GM19035 (cell line): Measurements from ENCODE around the gene GALNT16.
A peak's percentile ranks its signal among the peaks of the same experiment; 100 is the strongest.
"Not testable (repeated sequence)": the region's sequence is repeated elsewhere in the genome, so short reads cannot be mapped to it uniquely, and the experiment has no call there.

Experiments
- ATAC-seq: cut with Tn5 transposase; IDR thresholded peaks from one replicate; pipeline ENCODE4 v1.9.1; 2021; ENCODE audit not compliant: unreplicated experiment

Gene GALNT16

GRCh38 chr14:69358233-69358963 lies 98.4 kb downstream of the GALNT16 start:
- ATAC-seq: no peak

- ATAC-seq: no peak
Observed at GRCh38 chr14:69358966-69359365, 99.0 kb downstream of the GALNT16 start.

GRCh38 chr14:69360438-69361108 lies 100.6 kb downstream of the GALNT16 start:
- ATAC-seq: no peak

- ATAC-seq: no peak
Observed at GRCh38 chr14:69363055-69363454, 103.1 kb downstream of the GALNT16 start.

- no peak for ATAC-seq
Observed at GRCh38 chr14:69363964-69364363, 104.0 kb downstream of the GALNT16 start.

- ATAC-seq: no peak
Observed at GRCh38 chr14:69364378-69364777, 104.4 kb downstream of the GALNT16 start.

- no peak for ATAC-seq
Observed at GRCh38 chr14:69366069-69366468, 106.1 kb downstream of the GALNT16 start.

- no peak for ATAC-seq
Observed at GRCh38 chr14:69366761-69367160, 106.8 kb downstream of the GALNT16 start.

GRCh38 chr14:69368381-69368780 lies 108.4 kb downstream of the GALNT16 start:
- ATAC-seq: no peak

DNA sequence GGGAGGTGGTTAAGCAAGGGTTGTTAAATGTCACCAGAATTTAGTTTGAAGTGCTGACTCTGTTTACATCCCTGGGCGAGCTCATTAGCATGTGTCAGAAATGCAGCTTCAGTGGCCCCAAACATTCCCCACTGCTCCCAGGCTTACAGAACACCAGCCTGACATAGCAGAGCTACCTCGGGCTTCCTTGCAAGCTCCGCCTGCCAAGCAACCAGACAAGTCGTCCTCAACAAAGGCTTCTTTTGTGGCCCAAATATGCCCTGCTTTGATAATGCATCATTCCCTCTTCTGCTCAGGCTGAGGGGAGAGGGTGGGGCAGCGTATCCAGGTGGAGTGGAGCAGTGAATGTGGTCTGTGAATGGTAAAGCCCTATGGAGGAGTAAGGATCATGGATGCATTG lies 110.1 kb downstream of the GALNT16 start:
- no peak for ATAC-seq

GRCh38 chr14:69372146-69372545 lies 112.2 kb downstream of the GALNT16 start:
- ATAC-seq: no peak

- ATAC-seq: no peak
Observed at GRCh38 chr14:69373104-69373503, 113.1 kb downstream of the GALNT16 start.

- no peak for ATAC-seq
Observed at GRCh38 chr14:69374235-69374634, 114.3 kb downstream of the GALNT16 start.

- no peak for ATAC-seq
Observed at GRCh38 chr14:69375182-69375581, 115.2 kb downstream of the GALNT16 start.

- ATAC-seq: no peak
Observed at GRCh38 chr14:69375722-69376121, 115.8 kb downstream of the GALNT16 start.

GRCh38 chr14:69376439-69376838 lies 116.5 kb downstream of the GALNT16 start:
- ATAC-seq: no peak

GRCh38 chr14:69378274-69378673 lies 118.3 kb downstream of the GALNT16 start:
- no peak for ATAC-seq

GRCh38 chr14:69387311-69387710 lies 127.4 kb downstream of the GALNT16 start:
- ATAC-seq: no peak

DNA sequence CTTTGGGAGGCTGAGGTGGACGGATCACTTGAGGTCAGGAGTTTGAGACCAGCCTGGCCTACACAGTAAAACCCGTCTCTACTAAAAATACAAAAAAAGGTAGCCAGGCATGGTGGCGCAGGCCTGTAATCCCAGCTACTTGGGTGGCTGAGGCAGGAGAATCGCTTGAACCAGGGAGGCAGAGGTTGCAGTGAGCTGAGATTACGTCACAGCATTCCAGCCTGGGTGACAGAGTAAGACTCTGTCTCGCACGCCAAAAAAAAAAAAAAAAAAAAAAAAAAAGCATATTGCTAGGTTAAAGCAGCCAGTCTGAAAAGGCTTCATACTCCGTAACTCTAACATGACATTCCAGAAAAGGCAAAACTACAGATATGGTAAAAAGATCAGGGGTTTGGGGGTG lies 131.4 kb downstream of the GALNT16 start:
- not testable (repeated sequence) for ATAC-seq

DNA sequence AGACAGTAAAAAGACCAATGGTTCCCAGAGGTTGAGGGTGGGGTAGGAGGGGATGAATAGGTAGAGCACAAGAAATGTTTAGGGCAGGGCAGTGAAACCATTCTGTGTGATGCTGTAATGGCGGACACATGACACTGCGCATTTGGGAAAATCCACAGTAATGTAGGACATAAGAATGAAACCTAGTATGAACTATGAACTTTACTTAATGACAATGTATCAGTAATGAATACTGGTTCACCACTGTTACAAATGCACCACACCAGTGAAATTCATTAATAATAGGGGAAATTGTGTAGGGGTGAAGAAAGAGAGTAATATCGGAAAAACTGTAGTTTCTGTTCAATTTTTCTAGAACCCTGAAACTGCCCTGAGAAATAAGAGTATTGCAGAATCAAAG lies 132.5 kb downstream of the GALNT16 start:
- ATAC-seq: no peak

- no peak for ATAC-seq
Observed at GRCh38 chr14:69395929-69396328, 136.0 kb downstream of the GALNT16 start.

GRCh38 chr14:69398053-69398817 lies 138.3 kb downstream of the GALNT16 start, which contains the start of the genes ERH and SLC39A9:
Gene ERH (minus strand): TSS chr14:69398299. CDS start chr14:69398233, 66 bp downstream.
Gene SLC39A9 (plus strand): TSS chr14:69398692. CDS start chr14:69399370, 678 bp downstream.
- ATAC-seq: peak; percentile 88
